ENCODE measurements around the gene TNKS1BP1.
"Not testable (repeated sequence)": the region's sequence is repeated elsewhere in the genome, so short reads cannot be mapped to it uniquely, and the experiment has no call there.

The TNKS1BP1 gene, protein sequence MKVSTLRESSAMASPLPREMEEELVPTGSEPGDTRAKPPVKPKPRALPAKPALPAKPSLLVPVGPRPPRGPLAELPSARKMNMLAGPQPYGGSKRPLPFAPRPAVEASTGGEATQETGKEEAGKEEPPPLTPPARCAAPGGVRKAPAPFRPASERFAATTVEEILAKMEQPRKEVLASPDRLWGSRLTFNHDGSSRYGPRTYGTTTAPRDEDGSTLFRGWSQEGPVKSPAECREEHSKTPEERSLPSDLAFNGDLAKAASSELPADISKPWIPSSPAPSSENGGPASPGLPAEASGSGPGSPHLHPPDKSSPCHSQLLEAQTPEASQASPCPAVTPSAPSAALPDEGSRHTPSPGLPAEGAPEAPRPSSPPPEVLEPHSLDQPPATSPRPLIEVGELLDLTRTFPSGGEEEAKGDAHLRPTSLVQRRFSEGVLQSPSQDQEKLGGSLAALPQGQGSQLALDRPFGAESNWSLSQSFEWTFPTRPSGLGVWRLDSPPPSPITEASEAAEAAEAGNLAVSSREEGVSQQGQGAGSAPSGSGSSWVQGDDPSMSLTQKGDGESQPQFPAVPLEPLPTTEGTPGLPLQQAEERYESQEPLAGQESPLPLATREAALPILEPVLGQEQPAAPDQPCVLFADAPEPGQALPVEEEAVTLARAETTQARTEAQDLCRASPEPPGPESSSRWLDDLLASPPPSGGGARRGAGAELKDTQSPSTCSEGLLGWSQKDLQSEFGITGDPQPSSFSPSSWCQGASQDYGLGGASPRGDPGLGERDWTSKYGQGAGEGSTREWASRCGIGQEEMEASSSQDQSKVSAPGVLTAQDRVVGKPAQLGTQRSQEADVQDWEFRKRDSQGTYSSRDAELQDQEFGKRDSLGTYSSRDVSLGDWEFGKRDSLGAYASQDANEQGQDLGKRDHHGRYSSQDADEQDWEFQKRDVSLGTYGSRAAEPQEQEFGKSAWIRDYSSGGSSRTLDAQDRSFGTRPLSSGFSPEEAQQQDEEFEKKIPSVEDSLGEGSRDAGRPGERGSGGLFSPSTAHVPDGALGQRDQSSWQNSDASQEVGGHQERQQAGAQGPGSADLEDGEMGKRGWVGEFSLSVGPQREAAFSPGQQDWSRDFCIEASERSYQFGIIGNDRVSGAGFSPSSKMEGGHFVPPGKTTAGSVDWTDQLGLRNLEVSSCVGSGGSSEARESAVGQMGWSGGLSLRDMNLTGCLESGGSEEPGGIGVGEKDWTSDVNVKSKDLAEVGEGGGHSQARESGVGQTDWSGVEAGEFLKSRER (N-terminal part only)

DNA sequence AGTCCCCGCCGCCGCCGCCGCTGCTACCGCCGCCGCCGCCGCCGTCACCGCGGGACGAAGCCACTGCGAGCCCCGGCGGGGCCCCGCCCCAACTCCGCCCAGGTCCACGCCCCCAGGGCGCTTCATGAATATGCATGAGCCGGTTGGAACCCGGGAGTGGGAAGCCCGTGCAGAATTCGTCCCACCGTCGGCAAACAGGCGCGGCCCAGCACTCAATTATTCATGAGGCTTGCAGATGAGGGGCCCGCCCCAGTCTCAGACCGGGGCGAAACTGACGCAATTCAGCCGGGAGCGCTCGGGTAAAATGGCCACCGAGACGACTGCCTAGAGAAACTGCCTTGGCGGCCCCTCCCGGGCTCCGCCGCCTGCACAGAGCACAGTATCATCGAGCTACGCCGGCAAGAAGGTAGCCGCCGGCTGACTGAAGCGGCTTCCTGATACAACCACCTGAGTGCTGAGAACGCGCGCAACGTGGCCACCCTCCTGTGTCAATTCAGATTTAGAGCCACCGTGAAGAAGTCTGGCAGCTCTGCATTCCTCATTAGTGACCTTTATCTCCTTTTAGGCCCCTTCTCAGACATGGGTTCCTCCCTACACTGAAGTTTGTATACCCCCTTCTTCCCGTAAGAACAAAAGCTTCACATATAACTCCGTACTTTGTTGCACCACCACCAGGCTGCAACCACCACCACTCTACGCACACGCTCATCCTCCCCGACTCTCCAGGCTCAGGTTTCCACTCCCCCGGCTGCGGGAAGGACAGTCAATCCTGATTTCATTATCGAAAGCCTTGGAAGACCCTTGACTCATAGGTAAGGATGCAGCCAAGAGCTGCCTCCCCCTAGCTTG, at the start of gene TNKS1BP1:
Gene TNKS1BP1 (minus strand): TSS at position 67 of the 849 bp plus-strand sequence. CDS start 3,067 bp downstream, outside the sequence.
- DNase-seq (ENCODE audit: low read depth) = peak; percentile 84

DNA sequence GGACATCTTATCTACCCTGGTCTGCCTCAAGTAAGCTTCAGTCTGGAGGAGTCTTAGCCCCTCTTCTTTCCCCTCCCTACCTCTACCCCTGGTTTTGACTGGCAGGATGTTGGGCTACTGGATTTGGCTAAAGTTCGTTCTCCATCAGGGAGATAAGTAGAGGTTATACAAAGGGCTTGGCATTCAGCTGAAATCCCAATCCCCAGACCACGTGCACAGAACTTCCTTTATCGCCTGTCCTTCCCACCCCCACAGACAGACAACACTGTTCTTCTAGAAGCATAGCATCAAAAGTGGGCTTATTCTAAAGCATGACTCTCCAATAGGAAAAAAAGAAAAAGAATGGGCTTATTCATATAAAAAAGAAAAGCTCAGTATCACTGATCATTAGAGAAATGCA, 48.4 kb upstream of the TNKS1BP1 start:
- DNase-seq (ENCODE audit: low read depth) = no peak

DNA sequence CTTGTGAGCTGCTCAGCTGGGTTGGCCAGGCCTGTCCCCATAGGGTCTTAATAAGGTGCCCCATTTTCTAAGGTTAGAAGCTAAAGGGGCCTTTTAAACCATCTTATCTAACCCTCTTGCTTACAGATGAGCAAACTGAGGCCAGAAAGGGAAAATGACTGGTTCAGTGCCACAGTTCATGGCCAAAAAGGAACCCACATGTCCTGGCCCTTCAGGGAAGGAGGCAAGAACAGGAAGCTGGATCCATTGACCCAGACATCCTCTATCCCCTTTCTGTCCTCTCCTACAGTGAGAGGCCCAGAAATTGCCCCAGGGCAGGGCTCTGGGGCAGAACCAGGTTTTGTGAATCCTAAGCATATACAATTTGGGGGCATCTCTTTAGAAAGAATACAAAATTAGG, 46.2 kb upstream of the TNKS1BP1 start:
- no peak for DNase-seq (ENCODE audit: low read depth)

DNA sequence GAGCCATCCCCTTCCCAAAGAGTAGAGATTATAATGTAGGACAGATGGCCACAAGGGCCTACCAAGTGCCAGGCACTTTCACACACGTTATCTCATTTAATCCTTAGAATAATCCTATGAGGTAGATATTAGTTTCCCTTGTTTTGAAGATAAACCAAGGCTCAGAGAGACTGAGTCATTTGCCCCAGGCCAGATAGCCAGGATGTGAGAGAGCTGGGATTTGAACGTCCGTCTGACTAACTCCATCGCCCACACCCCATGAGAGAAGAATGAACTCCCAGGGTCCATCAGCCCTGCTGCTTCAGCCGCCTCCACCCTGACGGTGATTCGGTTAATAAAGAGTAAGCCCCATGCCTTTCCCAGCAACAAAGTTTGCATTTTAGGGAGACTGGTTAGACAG, 45.5 kb upstream of the TNKS1BP1 start:
- no peak for DNase-seq (ENCODE audit: low read depth)

DNA sequence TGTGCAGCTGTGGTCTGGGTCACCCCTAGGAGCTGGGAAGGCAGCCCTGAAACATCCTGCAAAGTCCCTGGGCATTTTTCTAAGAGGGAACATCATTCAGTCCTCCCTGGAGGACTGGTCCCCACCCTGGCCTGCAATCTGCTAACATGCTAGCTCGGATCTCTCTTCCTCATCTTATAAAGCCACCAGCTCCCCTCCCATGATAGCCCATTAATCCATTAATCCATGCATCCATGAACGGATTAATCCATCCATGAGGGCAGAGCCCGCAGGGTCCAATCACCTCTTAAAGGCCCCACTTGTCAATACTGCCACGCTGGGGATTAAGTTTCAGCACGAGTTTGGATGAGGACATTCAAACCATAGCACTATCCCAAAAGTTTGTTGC, 44.1 kb upstream of the TNKS1BP1 start:
- no peak for DNase-seq (ENCODE audit: low read depth)

DNA sequence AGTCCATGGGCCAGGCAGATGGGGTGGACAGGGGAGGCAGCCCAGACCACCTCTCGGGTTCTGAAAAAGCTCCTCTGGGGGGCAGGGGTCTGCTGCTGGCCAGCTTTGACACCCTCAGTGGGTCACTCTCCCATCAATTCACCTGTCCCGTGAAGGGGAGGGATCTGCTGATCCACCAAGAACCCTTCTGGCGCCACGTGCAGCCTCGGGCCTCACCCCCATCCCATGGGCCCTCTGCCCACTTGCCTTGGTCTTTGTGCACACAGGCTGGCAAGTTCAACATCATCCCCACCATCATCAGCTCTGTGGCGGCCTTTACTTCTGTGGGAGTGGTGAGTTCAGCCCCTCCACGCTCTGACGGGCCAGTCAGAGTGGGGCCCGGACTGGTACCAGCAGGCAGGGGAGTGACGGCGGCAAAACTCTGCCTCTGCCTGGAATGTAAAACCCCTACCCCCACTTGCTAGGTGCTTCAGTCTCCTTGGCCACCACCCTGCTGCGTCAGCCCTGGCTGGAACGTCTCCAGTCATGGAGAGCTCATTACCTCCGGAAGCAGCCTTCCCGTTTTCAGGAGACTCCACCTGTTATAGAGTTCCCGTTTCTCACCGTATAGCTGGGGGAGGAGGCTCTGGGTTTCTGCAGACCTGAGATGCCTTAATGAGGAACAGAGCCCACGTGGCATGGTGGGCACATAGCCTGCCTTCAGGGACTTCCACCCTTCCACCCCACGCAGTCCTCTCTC, 43.5 kb upstream of the TNKS1BP1 start:
- DNase-seq (ENCODE audit: low read depth) = no peak

DNA sequence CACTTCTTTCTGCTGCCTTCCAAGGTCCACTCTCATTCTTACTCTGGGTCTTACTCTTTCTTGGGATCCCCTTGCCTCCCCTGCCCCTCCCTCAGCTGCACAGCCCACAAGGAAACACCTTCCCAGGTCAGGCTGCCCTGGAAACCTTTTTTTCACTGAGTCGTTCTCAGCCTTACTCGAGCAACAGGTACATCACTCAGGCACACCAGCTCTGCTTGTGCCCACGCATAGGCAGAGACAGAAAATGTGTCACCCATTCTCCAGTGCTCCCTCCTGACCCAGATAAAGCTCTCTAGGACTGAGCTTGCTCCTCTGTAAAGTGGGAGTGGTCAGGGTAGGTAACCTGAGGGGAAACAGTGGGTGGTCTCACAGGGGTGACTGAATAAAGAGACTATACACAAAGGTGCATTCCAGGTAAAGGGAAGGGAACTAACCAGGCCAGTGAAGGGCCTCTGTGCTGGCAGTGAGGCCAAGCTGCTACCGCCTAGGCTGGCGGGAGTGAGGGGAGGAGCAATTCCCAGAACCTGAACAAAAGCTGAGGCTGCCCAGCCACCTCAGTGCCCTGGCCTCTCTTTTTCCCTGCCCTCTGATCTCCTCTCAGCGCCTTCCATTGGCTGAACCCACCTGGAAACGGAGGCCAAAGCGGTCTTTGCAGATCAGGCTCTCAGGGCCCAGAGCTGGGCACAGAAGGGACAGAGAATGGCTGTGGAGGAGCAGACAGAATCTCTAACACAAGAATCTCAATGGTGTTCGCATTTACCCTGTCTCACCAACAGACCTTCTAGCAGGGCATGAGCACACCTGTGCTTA, 40.3 kb upstream of the TNKS1BP1 start:
- no peak for DNase-seq (ENCODE audit: low read depth)

DNA sequence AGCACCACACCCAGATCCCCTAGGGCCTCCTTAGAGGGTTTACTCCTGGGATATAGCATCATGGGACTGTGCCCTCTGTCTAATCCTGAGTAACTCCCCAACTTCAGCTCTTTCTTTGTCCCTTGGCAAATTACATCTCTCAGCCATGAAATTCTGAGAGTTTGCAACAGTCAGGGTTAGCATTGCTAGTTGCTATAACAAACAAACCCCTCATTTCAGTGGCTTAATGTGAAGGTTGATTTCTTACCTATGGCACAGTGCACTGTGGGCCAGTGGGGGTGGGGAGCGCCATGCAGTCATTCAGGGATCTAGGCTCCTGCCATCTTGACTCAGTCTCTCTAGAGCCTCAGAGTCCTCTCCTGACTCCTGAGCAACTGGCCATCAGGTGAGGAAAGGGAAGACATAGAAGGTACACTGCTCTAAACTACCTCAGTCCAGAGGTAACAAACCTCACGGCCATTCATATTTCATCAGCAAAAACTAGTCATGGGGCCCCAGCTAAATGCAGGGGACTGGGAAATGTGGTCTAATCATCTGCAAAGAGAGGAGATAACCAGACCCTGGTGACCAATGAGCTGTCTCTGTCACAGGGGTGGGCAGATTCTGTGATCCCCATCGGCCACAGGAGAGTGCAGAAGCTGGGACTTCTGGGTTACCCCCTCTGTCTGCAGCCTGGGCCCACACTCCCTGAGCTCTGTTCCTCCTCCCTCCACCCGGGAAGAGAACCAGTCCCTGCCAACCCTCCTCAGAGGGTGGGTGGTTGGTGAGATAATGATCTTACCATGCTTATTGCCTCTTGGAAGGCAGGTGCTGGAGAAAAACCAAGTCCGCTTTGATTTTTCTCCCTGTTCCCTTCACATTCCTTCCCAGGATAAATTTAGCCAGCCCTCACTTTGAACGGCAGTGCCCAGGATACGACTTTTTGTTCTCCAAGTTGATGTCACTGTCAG, 38.7 kb upstream of the TNKS1BP1 start:
- DNase-seq (ENCODE audit: low read depth) = no peak

DNA sequence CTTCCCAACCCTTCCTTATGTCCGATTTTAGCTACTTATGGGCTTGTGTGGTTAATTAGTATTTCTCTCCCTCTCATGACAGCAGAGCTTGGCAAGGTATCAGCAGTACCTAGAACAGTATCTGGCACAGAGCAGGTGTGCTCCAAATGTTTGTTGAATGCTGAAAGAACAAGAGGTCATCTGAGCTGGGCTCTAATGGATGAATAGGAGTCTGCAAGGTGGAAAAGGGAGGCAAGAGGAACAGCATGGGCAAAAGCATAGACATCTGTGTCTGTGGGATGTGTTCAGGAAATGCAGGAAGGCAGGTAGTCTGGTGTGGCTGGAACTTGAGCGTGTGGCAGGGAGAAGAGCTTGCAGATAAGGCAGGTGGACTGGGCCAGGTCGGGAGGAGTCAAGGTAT, 37.2 kb upstream of the TNKS1BP1 start:
- DNase-seq (ENCODE audit: low read depth) = no peak

DNA sequence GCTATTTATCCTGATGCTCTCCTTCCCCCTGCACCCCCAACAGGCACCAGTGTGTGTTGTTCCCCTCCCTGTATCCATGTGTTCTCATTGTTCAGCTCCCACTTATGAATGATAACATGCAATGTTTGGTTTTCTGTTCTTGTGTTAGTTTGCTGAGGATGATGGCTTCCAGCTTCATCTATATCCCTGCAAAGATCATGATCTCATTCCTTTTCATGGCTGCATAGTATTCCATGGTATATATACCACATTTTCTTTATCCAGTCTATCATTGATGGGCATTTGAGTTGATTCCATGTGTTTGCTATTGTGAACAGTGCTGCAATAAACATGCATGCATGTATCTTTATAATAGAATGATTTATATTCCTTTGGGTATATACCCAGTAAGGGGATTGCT, 36.7 kb upstream of the TNKS1BP1 start:
- not testable (repeated sequence) for DNase-seq (ENCODE audit: low read depth)

DNA sequence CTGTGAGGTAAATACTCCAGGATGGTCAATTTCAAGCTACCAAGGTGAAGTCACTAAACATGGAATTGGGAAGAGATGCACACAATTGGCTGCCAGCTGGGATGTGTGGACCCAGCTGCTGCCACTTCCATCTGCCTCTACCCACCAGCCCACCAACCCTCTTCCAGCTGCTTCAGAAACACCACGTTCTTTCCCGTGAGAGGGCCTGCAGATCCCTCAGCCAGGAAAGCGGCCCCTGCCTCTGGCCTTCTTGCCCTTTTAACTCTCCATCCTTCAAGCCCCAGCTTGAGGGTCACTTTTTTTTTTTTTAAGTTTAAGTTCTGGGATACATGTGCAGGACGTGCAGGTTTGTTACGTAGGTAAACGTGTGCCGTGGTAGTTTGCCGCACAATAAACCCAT, 36.2 kb upstream of the TNKS1BP1 start:
- DNase-seq (ENCODE audit: low read depth) = no peak

DNA sequence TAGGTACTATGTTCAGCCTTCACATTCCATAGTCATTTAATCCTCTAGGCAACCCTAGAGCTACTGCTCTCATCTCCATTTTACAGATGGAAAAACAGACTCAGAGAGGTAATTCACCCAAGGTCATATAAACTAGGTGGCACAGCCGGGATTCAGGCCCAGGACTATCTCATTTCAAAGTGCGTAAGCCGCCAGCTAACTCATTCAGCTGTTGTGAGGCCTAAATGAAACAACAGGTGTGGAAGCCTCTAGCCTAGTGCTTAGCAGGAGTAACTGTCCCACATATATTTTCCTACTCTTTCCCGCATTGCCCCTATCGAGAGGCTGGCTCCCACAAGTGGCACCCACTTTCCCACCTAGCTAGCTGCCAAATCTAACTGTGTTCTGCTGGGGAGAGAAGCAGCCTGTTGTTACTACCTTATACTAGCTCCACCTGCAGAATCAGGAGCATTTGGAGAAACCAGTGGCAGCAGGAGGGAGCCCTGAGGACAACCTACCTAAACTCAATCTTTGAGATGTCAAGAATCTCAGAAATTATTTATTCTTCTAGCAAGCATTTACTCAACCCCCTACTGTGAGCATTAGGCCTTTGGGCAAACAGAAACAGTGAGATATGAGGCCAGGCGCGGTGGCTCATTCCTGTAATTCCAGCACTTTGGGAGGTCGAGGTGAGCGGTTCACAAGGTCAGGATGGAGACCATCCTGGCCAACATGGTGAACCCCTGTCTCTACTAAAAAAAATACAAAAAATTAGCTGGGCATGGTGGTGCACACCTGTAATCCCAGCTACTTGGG, 35.3 kb upstream of the TNKS1BP1 start:
- no peak for DNase-seq (ENCODE audit: low read depth)

DNA sequence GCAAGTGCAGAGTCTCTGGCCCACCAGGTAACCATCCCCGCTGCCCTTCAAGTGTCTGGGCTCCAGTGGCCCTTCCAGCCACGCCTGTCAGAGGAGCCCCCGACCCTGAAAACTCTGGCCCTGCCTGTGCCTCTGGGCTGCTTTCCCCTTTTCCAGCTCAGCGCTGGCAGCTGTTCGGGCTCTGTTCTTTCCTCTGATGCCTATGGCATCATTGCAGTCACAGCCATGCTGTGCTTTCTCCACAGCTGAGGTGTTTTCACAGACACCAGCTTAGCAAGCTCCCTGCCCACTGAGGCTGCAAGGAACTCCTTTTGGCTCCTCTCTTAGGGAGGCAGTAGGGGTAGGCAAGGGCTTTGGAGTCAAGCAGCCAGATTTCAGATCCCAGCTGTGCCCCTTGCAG, 34.6 kb upstream of the TNKS1BP1 start:
- DNase-seq (ENCODE audit: low read depth) = no peak

DNA sequence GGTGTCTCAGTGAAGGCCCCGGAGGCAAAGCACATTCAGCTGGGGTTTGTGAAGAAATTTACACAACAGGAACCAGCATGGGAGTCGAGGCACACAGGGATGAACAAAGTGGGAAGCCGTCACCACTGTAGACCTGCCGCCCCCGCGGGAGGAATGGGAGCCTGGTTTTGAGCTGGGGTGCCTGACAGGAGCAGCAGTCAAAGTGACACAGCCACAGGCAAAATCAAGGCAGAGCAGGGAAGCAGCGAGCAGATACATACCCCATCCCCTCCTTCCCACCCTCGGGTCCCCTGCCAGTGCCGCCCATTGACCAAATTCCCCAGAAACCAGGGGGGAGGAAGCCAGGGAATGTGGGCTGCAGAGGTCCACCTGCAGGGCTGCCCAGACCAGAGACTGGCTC, 34.2 kb upstream of the TNKS1BP1 start:
- DNase-seq (ENCODE audit: low read depth) = no peak

DNA sequence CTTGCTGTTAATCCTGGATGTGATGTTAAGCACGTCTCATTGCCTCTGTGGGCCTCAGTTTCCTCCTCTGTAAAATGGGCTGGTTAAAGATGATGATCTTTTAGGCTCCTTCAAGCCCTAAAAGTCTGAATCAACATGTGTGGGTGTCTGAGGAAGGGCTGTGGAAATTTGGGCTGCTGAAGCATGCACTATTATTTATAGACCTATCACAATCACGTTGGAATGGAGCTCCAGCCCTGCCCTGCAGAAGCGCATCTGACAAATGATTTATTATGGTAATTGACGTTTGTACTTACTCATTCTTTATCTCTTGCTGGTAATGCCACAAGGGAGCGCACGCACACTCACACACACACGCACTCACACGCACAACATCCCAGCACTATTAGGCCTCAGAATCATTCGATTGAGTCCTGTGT, 33.8 kb upstream of the TNKS1BP1 start:
- no peak for DNase-seq (ENCODE audit: low read depth)

DNA sequence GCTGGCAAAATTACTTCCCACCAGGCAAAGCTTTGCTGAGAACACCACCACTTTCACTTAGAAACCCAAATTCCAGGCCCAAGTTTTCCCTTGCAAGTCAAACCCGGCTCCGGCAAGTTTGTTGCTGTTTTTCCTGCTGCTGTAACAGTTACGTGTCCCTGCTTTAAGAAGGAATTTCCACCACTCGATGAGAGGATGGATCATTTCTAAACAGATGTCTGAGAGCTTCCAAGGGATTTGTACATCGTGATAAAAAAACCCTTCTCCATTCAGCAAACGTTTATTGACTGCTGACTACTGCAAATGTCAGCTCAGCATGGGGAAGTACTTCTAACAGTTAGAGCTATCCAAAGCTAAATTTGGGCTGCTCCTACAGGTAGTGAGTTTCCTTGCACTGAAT, 33.1 kb upstream of the TNKS1BP1 start:
- no peak for DNase-seq (ENCODE audit: low read depth)

DNA sequence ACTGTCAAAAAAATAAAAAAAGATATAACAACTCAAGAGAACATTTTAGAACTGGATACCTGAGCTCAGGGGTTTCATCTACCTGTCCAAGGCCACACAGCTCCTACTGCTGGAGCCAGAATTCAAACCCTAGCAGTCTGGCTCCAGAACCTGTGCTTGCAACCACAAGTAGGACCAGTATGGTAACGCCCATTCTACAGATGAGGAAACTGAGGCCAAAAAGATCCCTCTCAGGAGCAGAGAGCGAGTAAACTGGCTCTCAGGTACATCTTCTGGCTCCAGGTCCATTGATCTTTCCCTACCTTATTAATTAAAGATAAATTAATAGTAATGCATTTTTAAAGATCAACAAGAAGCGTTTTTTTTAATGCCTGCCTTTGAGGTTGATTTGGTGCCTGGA, 32.6 kb upstream of the TNKS1BP1 start:
- DNase-seq (ENCODE audit: low read depth) = no peak

DNA sequence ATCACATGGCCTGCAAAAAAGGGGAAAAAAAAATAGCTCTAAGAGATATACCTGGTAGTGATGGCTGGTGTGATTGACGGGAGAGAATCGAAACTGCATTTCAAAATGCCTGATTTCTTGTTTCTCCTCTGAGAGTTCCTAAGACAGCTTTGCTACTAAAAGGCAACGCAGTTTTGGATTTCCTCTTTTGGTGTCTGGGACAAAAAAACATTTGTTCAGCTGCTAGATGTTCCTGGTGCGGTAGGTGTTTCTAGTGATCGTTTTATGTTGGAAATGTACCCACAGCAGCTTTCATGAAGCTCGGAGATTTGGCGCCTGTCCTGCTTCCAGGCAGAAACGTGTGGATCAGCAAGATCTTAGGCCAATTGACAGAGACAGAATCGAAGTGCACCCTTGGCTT, 31.5 kb upstream of the TNKS1BP1 start:
- no peak for DNase-seq (ENCODE audit: low read depth)

Measured in stimulated activated CD8-positive, alpha-beta memory T cell treated with anti-CD3 and anti-CD28 coated beads, Interleukin-12 subunit alpha, Interleukin-12 subunit beta, amount 100 ng/mL, for 4 hours (primary cell).